DMS114 treated with DMSO at 0.1 percent for 48 hours (cell line): ENCODE results near the gene CREB5.

Experiments used
- DNase-seq: peaks from one replicate; lab custom pipeline; 2025; ENCODE audit not compliant: unreplicated experiment; lab: John Stamatoyannopoulos, UW

CREB5 gene

GRCh38 chr7:28509251-28510025 is 97.1 kb downstream of the CREB5 start:
- no peak for DNase-seq

DNA sequence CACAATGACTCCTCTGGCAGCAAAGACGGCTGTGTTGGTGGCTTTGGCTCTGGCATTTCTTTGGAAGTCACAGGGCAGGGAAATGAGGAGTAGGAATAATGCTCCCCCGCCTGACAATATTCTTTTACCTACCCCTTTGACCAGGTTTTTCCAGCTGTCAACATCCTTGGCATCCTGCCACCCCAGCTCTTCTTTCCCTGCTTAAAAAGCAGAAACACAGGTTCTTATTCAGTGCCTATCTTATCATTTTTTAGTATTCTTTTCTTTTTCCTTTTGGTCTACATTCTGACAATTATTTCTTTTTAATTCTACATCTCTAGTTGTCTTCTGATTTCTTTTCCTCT is 97.7 kb downstream of the CREB5 start:
- DNase-seq = no peak

DNA sequence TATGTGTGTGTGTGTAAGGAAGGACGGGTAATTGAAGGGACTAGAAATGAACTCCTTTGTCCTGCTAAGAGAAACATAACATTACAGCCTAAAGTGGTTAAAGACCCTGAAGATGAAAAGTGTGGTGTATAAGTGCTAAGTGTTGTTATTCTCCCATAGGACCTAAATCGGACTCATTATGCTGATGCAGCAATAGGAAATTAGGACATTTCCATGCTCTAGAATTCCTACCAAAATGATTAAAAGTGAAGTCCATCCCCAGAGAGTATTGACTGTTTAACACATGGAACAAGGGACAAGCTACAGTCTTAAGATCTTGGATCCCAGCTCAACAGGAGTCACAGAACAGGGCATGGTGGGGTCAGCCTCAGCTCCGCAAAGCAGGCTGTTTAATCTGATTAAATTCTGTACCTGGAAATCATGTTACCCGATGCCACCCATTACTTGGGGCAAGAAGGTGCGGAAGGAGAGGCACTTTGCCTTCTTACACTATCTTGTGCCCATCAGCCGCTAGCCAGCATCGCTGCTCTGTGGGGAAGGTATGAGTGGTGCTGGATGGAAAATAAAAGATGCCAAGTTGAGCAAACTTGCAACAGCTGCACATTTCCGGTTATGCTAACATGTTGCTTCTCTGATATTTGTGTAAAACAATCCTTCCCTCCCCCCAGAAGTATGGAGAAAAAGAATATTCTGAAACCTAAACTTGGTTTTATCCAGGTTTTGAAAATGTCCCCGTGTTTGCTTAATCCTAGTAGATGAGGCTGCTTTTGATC is 100.5 kb downstream of the CREB5 start:
- no peak for DNase-seq

DNA sequence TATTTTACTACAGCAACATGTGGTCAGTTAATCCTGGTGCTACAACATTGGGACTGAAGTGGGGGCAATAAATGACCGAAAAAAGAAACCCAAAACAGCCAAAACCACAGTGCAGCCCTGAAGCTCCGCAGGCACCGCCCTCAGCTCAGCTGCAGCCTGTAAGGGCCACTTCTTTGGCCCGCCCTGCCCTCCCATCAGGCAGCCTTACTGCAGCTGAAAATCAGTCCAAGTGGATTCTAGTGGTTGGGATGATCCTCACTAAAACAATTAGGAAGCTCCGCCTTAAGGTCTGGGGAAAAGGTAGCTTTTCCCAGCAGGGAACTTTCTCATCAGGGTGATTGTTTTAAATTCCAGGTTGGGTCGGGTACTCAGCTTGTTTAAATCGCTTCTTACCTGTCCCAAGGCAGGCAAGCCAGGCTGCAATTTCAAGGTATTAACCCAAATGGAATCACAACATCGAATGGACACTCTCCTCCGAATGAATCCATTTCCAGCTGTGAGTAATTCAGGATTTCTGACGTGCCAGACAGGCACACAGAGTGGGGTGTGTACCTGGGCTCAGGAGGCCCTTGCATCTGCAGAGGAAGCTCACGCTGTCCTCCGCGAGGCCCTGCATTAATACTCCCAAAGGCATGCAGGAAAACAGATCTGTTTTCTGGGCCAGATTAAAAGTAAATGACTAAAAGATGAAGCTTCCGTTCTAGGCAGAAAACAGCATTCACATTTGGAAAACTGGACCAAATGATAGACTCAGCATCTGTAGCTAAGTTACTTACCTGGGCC is 104.3 kb downstream of the CREB5 start:
- DNase-seq = no peak

GRCh38 chr7:28517206-28517605 is 104.9 kb downstream of the CREB5 start:
- no peak for DNase-seq

DNA sequence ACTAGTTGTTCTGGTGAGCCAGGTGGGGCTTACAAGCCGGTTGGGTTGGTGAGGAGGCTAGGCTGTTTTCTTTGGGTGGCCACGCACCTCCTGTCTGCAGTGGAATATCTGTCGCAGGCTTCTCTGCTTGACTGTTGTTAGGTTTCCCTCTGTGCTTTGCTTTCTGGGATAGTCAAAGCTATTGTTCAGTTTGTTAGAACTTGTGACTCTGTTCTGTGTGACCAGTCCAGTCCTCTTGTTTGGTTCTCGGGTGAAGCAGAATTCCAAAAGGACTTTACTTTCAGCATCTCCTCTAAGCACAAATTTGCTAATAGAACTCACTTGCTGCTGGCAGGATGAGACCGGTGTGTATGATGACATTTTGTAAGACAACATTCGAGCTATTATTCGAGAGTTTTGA is 105.3 kb downstream of the CREB5 start:
- DNase-seq = no peak

- DNase-seq = no peak
Observed at GRCh38 chr7:28520074-28521015, 108.0 kb downstream of the CREB5 start.

GRCh38 chr7:28524978-28525377 is 112.7 kb downstream of the CREB5 start:
- DNase-seq = no peak

DNA sequence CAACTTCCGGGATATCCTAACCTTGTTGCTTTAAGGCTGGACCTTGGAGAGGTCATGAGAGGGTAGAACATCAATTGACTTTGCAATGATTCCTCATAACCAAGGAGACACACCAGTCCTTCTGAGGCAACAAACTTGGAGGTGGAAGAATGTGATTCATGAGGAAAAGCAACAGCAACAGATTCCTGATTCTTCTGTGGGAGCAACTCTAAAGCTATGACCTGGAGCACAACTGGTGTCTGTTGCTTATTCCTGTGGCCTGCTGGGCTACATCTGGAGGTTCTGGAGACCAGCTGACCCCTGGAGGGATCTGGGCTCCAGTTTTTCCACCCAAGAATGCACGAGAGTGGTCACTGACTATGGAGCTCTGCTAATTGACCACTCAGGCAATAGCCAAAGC is 116.6 kb downstream of the CREB5 start:
- no peak for DNase-seq

- no peak for DNase-seq
Observed at GRCh38 chr7:28529755-28530154, 117.4 kb downstream of the CREB5 start.

DNA sequence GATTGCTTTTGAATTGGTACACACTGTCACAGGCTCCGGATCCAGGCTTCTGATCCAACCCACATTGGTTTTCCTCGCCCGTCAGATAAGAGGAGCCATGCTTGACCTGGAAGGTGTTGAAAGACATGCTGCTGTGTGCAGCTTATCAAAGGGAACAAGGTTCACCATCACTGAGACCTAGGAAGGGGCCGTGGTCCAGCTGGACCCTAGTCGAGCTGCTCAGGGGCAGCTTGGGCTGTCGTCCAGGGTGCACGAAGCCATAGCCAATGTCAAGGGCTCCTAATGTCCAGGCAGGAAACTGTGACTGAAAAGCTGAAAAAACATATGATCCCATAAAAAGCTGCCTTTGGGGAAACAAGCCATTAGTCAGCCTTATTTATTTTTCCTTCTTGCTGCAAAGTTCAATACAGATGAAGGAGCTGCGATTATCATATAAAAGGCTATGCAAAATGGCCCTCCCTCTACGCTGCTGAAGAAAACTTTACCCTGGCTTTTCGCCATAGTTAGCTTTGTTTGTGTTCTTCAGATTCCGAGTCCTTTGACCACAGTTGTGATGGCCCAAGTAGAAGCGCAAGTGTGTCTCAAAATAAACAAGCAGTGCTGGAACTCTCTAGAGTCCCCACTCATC is 118.0 kb downstream of the CREB5 start:
- DNase-seq = no peak

DNA sequence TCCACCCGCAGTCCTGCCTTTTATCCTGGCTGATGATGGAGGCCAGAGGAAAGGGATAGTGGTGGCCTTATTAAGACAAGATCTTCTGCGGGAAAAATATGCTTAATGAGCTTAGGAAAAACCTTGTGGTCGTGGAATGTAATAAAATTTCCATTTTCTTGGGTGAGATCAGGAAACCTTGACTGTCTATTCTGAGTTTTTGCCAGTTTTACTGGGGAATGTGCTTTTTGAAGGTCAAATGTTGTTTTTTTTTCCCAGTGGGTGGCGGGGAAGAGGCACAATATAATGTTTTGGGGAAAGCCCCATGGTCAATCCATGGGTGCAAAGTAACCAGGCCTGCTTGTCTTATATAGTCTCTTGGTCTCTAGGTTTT is 118.5 kb downstream of the CREB5 start:
- DNase-seq = no peak

- no peak for DNase-seq
Observed at GRCh38 chr7:28531291-28531690, 119.0 kb downstream of the CREB5 start.

DNA sequence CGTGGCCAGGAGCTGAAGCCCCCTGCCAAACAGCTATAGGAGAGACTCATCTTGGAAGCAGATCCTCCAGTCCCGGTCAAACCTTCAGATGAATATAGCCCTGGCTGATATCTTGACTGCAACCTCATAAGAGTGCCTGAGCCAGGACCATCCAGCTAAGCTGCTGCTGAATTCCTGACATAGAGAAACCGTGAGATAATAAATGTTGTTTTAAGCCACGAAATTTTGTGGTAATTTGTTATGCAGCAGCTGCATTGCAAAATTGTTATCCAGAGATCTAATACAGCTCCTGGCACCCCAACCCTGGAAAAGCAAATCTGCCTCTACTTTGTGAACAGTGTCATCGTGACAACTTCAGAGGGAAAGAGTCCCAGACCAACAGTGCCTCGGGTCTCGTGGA is 119.9 kb downstream of the CREB5 start:
- DNase-seq = no peak

DNA sequence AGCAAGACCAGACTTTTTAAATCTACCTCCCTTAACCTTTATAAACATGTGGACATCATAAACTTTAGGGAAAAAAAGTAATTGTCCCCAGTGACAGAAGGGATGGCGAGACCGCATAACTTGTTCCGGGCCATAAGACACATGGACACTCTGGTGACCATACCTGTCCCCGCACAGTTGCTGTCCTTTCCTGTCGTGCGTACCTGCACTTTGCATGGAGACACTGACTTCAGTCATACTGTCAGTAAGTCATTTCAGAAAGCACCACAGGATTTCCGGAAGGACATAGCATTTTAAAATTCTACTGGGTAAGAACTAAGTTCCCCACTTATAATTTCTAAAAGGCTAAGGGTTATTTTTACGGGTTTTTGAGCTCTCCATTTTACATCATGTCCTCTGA is 120.9 kb downstream of the CREB5 start:
- no peak for DNase-seq

- DNase-seq = no peak
Observed at GRCh38 chr7:28533731-28534531, 121.6 kb downstream of the CREB5 start.

- no peak for DNase-seq
Observed at GRCh38 chr7:28536259-28536658, 123.9 kb downstream of the CREB5 start.

DNA sequence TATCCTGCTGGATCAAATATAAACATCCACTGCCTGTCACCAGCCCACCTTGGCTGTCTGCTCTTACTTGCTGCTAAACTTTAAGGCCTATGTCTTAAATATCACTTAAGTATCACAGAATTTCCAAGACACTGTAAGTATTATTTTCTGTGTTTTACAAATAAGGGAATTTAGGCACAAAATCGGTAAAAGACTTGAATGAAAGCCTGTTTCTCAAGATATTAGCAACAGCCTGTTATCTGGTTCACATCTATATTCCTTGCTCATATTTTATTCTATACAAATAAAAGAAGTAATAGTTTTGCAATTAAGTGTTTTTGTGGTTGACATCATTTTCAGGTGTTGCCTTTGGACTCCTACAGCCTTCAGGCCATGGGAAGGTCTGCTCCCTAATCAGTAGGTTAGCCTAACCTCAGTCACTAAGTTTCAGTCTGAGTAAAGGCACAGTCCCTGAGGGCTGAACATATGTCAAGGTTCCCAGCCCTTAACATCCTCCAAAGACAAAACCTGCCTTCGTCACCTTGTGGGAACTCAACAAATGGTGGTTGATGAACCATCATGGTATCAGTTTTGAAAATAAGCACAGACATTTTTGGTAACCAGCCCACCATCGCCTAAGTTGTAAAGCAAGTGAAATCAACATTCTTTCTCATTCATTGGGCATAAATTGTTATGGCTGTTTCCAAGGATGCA is 127.1 kb downstream of the CREB5 start:
- DNase-seq = no peak

DNA sequence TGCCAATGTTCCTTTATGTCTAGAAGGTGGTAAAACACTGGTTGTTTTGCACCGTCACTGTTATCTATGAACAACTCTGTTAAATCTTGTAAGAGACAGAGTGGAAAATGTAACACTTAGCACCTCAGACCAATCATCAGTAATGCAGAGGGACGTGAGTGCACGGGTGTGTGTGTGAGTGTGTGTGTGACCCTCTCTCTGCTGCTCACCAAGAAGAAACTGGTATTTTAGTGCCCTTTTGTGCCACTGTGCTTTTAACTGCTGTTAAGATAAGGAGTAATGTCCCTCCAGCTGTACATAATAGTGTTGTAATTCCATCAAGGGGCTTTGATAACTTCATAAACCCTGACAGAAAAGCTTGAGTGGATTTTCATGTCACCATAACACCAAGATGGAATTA is 130.1 kb downstream of the CREB5 start:
- no peak for DNase-seq
